HG03135 (cell line): ENCODE data around the gene ACOT7.
"Not testable (repeated sequence)": the region's sequence is repeated elsewhere in the genome, so short reads cannot be mapped to it uniquely, and the experiment has no call there.

Experiments used
- ATAC-seq: cut with Tn5 transposase; IDR thresholded peaks from one replicate; pipeline ENCODE4 v1.9.1; 2021; ENCODE audit warnings: mild to moderate bottlenecking, moderate library complexity; ENCODE audit not compliant: unreplicated experiment

ACOT7 gene, protein sequence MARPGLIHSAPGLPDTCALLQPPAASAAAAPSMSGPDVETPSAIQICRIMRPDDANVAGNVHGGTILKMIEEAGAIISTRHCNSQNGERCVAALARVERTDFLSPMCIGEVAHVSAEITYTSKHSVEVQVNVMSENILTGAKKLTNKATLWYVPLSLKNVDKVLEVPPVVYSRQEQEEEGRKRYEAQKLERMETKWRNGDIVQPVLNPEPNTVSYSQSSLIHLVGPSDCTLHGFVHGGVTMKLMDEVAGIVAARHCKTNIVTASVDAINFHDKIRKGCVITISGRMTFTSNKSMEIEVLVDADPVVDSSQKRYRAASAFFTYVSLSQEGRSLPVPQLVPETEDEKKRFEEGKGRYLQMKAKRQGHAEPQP

GRCh38 chr1:6393400-6394187, at the start of gene ACOT7:
Gene ACOT7 (minus strand): TSS chr1:6393767. CDS start chr1:6393399, 368 bp downstream.
- ATAC-seq, result peak; percentile 79

- ATAC-seq, result no peak
Observed at GRCh38 chr1:6441586-6441985, 48.0 kb upstream of the ACOT7 start.

DNA sequence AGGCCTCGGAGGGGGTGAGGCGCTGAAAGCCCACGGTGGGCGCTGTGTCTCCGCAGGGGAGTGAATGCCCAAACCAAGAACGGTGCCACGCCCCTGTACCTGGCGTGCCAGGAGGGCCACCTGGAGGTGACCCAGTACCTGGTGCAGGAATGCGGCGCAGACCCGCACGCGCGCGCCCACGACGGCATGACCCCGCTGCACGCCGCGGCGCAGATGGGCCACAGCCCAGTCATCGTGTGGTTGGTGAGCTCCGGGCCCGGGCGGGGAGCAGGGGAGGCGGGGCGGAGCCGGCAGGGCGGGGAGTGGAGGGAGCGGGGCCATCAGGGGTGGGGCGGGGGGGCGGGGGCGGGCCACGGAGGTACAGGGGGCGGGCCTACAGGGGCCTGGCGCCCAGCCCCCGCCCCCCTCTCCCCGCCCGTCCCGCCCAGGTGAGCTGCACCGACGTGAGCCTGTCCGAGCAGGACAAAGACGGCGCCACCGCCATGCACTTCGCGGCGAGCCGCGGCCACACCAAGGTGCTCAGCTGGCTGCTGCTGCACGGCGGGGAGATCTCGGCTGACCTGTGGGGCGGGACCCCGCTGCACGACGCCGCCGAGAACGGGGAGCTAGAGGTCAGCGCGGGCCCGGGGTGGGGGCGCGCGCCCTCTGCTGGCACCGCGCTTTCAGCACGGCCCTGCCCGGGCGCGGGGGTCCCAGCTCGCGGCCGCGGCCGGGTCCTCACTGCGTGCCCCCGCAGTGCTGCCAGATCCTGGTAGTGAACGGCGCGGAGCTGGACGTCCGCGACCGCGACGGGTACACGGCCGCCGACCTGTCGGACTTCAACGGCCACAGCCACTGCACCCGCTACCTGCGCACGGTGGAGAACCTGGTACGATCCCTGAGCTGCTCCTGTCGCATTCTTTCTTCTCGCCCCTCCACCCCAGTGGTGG, 46.9 kb upstream of the ACOT7 start:
- no peak for ATAC-seq

- ATAC-seq, result peak; percentile 59
Observed at GRCh38 chr1:6438047-6438525, 44.5 kb upstream of the ACOT7 start.

DNA sequence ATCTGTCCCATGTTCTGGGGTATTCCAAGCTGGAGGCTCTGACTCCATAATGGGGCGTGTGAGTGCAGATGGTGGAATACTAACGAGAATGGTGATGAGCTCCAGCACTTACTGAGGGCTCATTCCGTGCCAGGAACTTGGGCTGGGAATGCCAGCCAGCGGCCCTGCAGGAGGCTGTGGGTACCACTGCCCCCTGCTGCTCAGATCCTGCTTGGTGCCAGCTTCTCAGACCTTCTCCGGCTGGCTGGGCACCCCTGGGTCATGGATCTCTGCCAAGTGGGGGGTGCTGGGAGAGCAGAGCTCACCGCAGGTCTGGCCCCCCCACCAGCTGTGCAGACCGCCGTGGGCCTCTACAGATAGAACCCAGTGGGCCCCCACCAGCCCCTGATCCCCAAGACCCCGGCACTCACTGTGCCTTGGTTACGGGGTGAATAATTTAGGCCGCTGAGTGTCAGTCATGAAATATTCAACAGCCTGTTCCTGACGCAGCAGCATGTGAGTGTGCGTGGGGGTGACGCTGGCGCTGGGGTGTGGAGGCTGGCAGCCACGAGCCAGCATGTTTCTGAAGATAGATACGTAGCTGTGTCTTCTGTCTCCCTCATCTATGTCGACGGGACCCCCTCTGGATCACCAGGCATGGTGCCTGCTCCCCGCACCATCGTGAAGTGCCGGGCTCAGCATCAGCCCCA, 43.6 kb upstream of the ACOT7 start:
- not testable (repeated sequence) for ATAC-seq

DNA sequence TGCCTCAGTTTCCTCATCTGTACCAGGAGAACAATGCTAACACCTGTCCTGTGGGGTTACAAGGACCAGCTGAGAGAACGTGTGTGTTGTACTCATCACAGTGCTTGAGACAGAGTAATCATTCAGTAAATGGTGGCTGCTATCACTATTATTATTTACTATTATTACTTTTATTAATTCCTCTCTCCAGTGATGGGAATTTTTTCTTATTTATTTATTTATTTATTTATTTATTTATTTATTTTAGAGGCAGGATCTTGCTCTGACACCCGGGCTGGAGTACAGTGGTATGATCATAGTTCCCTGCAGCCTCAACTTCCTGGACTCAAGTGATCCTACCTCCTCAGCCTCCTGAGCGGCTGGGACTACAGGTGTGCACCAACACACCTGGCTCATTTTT, 42.7 kb upstream of the ACOT7 start:
- ATAC-seq, result not testable (repeated sequence)

- no peak for ATAC-seq
Observed at GRCh38 chr1:6435547-6435946, 42.0 kb upstream of the ACOT7 start.

GRCh38 chr1:6435129-6435528, 41.6 kb upstream of the ACOT7 start:
- no peak for ATAC-seq

DNA sequence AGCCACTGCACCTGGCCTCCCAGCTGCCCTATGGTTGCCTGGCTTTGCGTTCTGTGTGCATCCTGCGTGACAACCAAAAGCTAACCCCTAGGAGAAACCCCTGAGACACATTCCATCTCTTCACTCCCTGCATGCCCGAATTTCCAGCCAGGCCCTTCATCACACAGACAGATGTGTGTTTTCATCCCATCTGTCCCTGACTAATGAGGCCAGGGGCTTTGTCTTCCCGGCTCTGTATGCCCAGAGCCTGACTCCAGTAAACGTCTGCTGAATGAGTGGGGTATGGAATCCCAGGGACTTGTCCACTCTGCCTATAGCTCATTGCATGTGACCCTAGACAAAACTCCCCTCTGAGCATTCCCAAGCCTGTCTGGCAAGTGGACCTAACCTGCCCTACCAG, 40.6 kb upstream of the ACOT7 start:
- no peak for ATAC-seq

- not testable (repeated sequence) for ATAC-seq
Observed at GRCh38 chr1:6431645-6432579, 38.3 kb upstream of the ACOT7 start.

- ATAC-seq, result not testable (repeated sequence)
Observed at GRCh38 chr1:6429660-6430411, 36.3 kb upstream of the ACOT7 start.

DNA sequence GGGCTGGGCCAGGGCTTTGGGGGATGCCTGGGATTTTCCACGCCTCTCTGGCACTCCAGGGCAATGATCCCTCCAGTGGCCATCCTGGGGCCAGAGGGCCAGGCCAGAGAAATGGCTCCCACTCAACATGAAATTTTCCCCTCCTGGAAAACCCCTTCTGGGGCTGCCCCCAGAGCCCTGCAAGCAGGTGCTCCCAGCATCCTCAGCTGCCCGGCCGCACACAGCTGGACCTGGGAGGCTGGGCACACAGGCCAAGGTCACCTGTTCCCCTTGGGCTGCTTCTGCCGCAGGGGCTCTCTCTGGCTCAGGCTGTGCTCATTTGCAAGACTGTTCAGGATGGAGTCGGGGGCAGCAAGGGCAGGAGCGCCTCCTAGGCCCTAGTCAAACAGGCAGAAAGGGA, 34.9 kb upstream of the ACOT7 start:
- not testable (repeated sequence) for ATAC-seq

DNA sequence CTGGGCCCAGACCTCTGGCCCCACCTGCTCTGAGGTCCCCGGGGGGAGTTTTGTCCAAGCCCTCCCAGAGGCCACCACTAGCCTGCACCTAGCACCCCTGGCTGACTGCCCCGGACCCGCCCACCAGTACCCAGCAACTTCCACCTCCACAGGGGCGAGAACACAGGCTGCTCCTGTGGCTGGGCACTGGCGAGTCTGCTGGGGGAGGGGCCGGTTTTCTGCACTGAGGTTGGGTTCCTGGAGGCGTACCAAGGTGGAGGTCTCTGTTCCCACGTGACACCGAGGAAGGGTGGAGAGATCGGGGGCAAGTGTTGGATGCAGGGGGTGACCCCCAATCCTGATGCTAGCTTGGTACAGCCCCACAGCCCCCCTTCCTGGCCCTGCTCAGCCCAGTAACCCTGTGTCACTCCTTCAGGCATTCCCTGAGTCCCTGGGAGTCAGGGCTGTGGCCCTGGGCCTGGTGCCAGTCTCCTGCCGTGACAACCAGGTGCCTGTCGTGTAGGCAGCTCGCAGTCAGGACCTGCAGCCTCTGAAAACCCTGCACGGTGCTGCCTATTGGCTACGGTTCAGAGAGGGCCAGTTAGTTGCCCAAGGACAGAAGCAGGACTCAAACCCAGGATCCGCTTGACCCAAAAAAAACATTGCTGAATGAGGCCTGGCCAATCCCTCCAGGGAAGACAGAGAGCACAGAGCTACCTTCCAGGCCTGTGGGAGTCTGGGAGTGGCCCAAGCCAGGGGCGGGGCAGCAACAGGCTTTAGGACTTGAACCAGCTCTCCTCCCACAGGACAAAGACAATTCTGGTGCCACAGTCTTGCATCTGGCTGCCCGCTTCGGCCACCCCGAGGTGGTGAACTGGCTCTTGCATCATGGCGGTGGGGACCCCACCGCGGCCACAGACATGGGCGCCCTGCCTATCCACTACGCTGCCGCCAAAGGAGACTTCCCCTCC, 34.1 kb upstream of the ACOT7 start:
- no peak for ATAC-seq

DNA sequence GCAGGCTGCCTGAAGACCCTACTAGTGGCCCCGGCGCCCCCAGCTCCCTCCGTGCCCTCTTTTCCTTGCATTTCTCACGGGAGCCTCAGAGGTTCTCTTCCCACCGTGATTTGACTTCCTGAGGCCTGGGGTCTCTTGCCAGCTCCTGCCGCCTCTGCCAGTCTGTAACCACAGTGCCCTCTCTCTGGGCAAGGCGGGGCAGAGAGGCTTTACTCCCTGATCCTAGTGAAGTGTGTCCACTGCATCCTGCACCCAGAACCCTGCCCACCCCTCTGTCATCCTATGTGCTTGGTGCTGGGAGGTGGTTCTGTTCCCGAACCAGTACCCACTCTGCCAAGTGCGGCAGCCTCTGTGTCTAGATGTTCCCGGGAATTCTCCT, 33.4 kb upstream of the ACOT7 start:
- no peak for ATAC-seq

- no peak for ATAC-seq
Observed at GRCh38 chr1:6426277-6426971, 32.9 kb upstream of the ACOT7 start.

GRCh38 chr1:6425658-6426057, 32.1 kb upstream of the ACOT7 start:
- ATAC-seq, result no peak
